HG02885 (cell line): ENCODE data around the gene TMEM250.
"Not testable (repeated sequence)": the region's sequence is repeated elsewhere in the genome, so short reads cannot be mapped to it uniquely, and the experiment has no call there.

ENCODE experiments used
- ATAC-seq: cut with Tn5 transposase; IDR thresholded peaks from one replicate; pipeline ENCODE4 v1.9.1; 2021; ENCODE audit warnings: mild to moderate bottlenecking; ENCODE audit not compliant: unreplicated experiment, poor library complexity

Gene TMEM250

GRCh38 chr9:136114610-136115009 is 4.1 kb downstream of the TMEM250 start:
- ATAC-seq, result no peak

- no peak for ATAC-seq
Observed at GRCh38 chr9:136112541-136112940, 6.1 kb downstream of the TMEM250 start.

DNA sequence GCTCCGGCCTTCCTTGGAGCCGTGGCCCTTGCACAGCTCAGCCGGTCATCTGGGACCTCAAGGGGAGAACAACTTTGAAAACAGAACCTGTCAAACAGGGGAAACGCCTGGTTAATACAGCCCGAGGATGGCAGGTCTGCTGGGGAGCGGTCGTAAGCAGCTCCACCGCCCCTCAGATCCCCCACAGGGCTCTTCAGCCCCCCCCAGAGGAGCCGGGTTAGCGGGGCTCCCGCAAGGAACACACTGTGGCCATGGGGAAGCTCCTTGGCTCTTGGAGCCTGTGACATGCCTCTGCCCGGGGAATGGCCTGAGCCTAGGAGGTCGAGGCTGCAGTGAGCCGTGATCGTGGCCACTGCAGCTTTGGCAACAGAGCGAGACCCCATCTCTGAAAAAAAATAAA is 6.8 kb downstream of the TMEM250 start:
- ATAC-seq, result no peak

GRCh38 chr9:136111190-136111589 is 7.5 kb downstream of the TMEM250 start:
- ATAC-seq, result no peak

- no peak for ATAC-seq
Observed at GRCh38 chr9:136110082-136111061, 8.3 kb downstream of the TMEM250 start.

GRCh38 chr9:136109351-136110081 is 9.2 kb downstream of the TMEM250 start:
- peak; percentile 77 for ATAC-seq

DNA sequence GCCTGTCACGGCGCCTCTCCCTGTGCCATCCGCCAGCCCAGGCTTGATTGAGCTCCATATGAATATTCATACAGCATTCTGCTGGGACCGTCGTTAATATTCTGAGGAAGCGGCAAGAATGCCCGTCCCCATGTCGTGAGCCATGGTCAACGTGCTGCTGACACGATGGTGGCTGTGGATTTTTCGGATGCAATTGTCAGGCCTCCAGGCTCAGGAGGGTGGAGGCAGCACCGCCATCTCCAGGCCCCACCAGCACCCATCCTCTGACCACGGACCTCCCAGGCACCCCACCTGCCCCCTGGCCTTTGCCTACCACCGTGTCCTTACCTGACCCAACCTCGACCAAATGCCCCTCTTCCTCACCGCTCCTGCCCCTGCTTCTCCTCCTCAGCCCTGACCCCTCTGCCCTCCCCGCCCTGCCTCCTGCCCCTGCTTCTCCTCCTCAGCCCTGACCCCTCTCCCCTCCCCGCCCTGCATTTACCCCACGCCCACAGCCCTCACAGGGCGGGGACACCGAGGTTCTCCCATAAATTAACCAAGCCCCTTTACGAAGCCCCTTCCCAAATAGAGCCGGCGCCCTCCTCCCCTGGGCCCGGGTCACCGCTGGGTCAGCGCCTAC is 9.9 kb downstream of the TMEM250 start:
- no peak for ATAC-seq

DNA sequence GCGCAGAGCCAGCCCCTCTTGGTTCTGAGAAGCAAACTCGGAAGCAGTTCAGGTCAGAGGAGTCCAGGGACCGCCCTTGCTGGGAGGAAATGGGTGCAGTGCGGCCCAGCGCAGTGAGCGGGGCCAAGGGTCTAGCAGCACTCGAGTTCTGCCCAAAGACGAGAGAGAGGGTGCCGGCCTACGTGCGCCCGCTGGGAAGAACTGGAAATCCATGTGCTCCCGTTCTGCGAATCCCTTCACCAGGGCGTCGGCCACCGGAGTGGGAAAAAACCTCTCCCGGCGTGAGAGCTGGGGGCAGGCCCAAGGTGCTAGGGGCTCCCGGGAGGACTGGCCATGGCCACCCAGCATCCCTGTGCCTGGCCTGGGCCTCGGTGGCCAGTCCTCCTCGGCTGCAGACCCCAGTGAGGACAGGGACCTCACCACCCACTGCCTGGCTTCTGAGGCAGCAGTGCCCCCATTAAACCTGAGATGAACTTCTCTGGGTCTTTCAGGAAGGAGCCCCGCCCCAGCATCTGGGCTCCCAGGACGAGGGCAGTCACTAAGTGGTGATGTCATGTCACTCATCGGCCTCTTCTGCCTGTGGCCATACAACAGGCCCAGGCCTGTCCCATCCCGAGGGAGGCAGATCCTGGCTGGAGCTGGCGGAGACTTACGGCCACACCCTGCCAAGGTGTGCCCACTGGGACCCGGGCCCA is 10.6 kb downstream of the TMEM250 start:
- no peak for ATAC-seq

DNA sequence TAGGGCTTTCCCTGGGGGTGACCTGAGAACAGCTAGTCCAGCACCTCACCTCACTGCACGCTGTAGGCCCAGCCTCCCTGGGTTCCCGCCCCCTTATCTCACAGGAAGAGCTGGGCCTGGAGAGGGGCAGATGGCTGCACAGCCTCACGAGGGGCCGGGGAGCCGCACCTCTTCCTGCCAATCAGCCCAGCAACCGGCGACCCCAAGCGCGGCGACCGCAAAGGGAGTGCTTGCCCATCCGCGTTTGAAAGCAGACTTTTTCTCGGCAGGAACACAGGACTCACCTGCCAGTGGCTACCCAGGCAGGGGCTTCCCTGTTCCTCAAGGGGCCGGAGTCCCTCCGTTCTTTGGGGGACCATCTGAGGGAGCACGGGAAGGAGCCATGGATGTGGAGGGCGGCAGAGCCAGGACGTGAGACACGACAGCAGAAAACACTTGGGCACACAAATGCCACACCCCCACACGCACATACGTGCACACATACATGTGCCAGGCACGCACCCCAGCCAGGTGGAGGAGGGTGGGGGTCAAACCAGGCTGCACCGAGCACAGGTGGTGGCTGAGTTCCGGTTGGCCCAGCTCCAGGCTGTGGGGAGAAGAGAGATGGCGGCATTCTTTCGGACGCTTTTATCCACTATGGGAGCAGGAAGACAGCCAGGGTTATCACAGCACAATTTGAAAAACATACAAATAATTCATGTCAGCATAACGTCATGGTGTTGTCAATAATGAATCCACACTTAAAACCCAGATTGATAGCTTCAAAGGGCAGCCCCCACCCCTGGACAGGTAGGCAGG is 11.3 kb downstream of the TMEM250 start:
- no peak for ATAC-seq

GRCh38 chr9:136105398-136106135 is 13.1 kb downstream of the TMEM250 start:
- no peak for ATAC-seq

DNA sequence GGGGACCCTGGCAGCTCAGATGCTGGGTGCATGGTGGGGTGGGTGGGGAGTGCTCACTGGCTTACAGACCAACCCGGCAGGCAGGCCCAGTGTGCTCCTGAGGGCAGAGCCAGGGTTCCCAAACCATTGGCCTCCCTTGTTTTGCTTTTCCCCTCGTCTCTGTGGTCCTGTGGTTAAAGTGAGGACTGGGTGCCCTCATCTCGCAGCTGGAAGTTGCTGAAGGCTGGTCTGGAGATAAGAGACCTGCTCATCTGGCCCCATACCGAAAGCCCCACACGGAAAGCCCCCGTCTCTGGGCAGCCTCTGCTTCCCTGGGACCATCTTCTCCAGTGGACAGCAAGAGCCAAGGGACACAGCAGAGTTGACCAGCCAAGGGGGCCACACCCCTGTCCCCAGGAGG is 13.8 kb downstream of the TMEM250 start:
- ATAC-seq, result no peak

- ATAC-seq, result no peak
Observed at GRCh38 chr9:136104488-136104800, 14.2 kb downstream of the TMEM250 start.

DNA sequence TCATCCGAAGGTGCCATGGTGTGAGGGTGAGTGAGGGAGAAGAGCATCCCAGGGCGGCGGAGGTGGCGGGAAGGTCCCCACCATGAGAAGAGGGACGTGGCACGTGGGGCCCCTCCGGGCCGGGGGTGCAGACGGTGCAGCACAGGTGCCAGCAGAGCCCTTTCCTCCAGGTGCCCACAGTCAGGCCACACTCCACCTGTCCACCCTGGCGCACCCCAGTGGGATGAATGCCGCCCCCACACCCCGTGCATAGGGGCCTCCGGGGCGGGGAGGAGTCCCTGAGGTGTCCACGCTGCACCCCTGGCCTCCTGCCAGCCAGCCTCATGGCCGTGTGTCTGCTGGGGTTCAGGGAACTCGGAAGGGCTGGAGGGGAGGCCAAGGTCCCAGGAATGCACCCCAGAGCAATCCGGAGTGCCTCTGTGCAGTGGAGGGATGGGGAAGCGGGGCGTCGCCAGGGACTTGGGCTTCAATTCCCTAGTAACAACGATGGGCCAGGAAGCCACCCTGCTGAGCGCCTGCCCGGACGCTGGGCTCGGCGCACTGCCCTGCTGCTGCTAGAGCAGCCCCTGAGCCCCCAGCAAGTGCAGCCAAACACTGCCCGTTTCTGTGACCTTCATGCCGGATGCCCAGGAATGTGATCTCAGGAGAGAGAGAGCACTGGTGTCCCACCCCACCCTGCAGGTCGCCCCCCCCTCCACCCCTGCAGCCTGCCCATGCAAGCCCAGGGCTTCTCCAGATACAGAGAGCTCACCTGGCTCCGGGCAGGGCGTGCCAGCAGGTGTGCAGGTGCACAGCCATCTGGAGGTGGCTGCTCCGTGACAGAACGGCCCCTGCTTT is 14.8 kb downstream of the TMEM250 start:
- ATAC-seq, result no peak

DNA sequence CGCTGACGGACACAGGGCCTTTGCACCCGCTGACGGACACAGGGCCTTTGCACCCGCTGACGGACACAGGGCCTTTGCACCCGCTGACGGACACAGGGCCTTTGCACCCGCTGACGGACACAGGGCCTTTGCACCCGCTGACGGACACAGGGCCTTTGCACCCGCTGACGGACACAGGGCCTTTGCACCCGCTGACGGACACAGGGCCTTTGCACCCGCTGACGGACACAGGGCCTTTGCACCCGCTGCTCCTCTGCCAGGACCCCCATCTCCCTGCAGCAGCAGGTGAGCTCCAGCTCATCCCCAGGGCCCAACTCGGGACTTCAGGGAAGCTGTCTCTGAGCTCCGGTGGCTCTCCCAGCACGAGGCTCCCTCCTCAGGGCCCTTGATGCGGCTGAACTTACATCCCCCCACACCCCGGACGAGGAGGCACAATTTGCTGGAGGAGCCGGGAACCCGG is 17.0 kb downstream of the TMEM250 start:
- ATAC-seq, result not testable (repeated sequence)

DNA sequence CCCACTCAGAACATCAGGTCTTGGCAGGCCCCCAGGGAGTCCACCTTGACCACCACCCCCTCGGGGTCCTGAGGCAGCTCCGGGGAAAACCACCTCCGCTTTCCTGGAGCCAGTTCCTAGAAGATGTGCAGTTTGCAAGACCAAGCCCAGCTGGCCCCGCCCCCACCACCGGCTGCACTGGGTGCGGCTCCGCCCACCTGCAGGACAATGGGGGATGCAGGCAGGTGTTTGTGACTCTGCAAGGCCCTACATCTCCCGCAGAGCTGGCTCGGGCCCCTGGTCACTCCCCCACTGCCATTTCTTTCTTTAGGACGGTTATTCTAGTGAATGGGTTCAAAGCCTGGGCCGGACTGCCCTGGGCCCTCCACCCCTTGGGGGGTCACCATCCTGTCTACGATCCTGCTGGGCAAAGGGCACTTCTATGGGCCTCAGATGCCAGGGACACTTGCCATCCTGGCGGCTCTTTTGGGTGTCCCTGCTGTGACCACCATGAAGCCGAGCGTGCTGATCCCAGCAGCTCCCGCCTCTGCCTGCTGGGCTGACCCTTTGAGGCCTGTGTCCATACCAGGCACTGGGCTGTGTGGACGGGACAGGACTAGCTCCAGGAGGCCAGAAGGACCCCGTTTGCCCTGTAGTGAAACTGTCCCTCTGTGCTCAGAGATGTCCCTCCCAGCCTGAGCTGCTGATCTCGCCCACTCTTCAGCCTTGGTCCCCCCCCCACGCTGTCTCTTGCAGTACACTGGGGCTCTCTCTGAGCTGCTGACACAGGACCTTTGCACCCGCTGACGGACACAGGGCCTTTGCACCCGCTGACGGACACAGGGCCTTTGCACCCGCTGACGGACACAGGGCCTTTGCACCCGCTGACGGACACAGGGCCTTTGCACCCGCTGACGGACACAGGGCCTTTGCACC is 17.7 kb downstream of the TMEM250 start:
- ATAC-seq, result no peak

DNA sequence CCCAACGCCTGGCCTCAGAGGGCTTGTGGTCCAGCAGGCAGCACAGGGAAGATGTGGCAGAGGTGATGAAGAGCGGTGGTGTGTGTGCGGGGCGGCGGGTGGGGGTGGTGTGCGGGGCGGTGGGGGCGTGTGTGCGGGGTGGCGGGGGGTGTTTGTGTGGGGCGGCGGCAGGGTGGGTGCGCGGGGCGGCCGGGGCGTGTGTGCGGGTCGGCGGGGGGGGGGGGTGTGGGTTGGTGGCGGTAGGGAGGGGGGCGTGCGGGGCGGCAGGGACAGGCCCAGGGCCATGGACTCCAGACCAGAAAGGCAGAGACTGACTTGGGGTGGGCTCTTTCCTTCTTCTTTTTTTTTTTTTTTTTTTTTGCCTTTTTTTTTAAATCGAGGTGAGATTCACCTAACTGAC is 19.1 kb downstream of the TMEM250 start:
- no peak for ATAC-seq

DNA sequence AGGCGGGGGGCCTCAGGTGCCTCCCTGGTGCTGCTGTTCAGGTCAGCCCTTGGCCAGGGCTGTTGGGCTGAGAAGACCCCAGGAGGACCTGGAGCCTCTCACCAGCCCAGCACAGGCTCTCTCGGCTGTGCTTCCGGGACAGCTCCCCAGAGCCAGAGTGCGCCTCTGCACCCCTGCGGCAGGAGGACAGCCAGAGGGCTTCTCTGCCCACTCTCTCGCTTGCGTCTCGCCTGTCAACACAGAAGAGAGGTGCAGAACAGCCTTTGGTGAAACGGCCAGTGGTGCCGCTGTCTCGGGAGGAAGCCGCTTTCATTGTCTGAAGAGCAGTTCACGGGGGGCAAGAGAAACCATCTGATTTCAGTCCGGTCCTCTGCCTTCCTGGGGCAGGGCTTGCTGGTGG is 19.8 kb downstream of the TMEM250 start:
- no peak for ATAC-seq
